ENCODE measurements around the gene CUBN. TPM values are rescaled to one million over a fixed set of nuclear protein-coding genes. Genes with fewer than 3 reads are reported as not detected.
A peak's percentile ranks its signal among the peaks of the same experiment; 100 is the strongest.

CUBN gene
- total and polyA plus RNA-seq, 9 of the 15 experiments (the other 6 are each of a cell fraction or from before 2014, with no cell fraction given): 0.04 to 0.33 (median 0.09) TPM

DNA sequence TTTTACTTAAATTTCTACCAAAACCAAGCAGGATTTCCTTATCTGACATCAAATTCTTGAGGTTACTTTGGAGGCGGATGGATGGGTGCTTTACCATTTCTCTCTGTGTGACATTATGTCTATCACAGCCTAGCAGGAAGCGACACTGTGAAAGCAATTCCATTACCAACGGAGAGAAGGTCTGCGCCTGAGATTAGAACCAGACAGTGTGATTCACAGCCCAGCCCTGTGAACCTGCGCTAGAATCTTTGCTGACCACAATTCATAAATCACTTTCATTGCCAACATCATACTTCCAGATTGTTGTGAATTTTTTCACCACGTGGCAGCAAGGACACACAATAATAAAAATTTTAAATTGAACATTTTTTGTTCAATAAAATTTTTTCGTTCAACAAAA lies 126.5 kb downstream of the CUBN start (continued):
- TF ChIP-seq, protein P1, sequence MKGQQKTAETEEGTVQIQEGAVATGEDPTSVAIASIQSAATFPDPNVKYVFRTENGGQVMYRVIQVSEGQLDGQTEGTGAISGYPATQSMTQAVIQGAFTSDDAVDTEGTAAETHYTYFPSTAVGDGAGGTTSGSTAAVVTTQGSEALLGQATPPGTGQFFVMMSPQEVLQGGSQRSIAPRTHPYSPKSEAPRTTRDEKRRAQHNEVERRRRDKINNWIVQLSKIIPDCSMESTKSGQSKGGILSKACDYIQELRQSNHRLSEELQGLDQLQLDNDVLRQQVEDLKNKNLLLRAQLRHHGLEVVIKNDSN (CRISPR knock-in tag; IDR thresholded peaks at IDR 0.05): no peak
- TF ChIP-seq CHD4 (IDR thresholded peaks at IDR 0.05; ENCODE audit: insufficient read depth, insufficient replicate concordance, low read depth, low read length, poor library complexity, severe bottlenecking) (no peak), CSDE1 (IDR thresholded peaks at IDR 0.05) (no peak), IRF2 (CRISPR knock-in tag; IDR thresholded peaks at IDR 0.05) (no peak), HMG20A (CRISPR knock-in tag; conservative IDR thresholded peaks at IDR 0.05) (no peak), SRSF9 (IDR thresholded peaks at IDR 0.05; ENCODE audit: borderline replicate concordance, low read depth, low read length) (no peak), SIN3A (IDR thresholded peaks at IDR 0.05; ENCODE audit: borderline replicate concordance in 2 of 2, control insufficient read depth in 1 of 2, low read depth in 2 of 2, low read length in 2 of 2) (peak in 1 of 2 experiments; percentile 56; a peak in 1 of 4 replicates), RBM39 (optimal IDR thresholded peaks at IDR 0.05; ENCODE audit: low read depth, low read length) (no peak), RFX7 (CRISPR knock-in tag; IDR thresholded peaks at IDR 0.05) (no peak), TEAD2 (tag; IDR thresholded peaks at IDR 0.05) (0 out of 2 replicates have a peak, but pooled peaks have one; percentile 29), LARP7 (IDR thresholded peaks at IDR 0.05) (no peak), PTBP1 (IDR thresholded peaks at IDR 0.05; ENCODE audit: low read depth, low read length) (no peak), TCF3 (CRISPR knock-in tag; IDR thresholded peaks at IDR 0.05) (peak; percentile 93), TEAD1 (CRISPR knock-in tag; IDR thresholded peaks at IDR 0.05) (peak; percentile 91 to 93), POLR2A (conservative IDR thresholded peaks at IDR 0.05) (no peak), BRD9 (IDR thresholded peaks at IDR 0.05; ENCODE audit: low read depth, partially characterized antibody) (no peak), SP2 (IDR thresholded peaks at IDR 0.05; ENCODE audit: extremely low read depth, low read depth, low read length, poor library complexity, severe bottlenecking) (no peak)
- TF ChIP-seq, protein P2, sequence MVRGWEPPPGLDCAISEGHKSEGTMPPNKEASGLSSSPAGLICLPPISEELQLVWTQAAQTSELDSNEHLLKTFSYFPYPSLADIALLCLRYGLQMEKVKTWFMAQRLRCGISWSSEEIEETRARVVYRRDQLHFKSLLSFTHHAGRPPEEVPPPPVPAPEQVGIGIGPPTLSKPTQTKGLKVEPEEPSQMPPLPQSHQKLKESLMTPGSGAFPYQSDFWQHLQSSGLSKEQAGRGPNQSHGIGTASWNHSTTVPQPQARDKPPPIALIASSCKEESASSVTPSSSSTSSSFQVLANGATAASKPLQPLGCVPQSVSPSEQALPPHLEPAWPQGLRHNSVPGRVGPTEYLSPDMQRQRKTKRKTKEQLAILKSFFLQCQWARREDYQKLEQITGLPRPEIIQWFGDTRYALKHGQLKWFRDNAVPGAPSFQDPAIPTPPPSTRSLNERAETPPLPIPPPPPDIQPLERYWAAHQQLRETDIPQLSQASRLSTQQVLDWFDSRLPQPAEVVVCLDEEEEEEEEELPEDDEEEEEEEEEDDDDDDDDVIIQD (CRISPR knock-in tag; IDR thresholded peaks at IDR 0.05): no peak
- TF ChIP-seq, protein P3, sequence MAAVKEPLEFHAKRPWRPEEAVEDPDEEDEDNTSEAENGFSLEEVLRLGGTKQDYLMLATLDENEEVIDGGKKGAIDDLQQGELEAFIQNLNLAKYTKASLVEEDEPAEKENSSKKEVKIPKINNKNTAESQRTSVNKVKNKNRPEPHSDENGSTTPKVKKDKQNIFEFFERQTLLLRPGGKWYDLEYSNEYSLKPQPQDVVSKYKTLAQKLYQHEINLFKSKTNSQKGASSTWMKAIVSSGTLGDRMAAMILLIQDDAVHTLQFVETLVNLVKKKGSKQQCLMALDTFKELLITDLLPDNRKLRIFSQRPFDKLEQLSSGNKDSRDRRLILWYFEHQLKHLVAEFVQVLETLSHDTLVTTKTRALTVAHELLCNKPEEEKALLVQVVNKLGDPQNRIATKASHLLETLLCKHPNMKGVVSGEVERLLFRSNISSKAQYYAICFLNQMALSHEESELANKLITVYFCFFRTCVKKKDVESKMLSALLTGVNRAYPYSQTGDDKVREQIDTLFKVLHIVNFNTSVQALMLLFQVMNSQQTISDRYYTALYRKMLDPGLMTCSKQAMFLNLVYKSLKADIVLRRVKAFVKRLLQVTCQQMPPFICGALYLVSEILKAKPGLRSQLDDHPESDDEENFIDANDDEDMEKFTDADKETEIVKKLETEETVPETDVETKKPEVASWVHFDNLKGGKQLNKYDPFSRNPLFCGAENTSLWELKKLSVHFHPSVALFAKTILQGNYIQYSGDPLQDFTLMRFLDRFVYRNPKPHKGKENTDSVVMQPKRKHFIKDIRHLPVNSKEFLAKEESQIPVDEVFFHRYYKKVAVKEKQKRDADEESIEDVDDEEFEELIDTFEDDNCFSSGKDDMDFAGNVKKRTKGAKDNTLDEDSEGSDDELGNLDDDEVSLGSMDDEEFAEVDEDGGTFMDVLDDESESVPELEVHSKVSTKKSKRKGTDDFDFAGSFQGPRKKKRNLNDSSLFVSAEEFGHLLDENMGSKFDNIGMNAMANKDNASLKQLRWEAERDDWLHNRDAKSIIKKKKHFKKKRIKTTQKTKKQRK (IDR thresholded peaks at IDR 0.05; ENCODE audit: borderline replicate concordance, low read depth, low read length): no peak
- TF ChIP-seq, protein P4, sequence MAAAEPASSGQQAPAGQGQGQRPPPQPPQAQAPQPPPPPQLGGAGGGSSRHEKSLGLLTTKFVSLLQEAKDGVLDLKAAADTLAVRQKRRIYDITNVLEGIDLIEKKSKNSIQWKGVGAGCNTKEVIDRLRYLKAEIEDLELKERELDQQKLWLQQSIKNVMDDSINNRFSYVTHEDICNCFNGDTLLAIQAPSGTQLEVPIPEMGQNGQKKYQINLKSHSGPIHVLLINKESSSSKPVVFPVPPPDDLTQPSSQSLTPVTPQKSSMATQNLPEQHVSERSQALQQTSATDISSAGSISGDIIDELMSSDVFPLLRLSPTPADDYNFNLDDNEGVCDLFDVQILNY (CRISPR knock-in tag; IDR thresholded peaks at IDR 0.05): no peak
- TF ChIP-seq, protein P5, sequence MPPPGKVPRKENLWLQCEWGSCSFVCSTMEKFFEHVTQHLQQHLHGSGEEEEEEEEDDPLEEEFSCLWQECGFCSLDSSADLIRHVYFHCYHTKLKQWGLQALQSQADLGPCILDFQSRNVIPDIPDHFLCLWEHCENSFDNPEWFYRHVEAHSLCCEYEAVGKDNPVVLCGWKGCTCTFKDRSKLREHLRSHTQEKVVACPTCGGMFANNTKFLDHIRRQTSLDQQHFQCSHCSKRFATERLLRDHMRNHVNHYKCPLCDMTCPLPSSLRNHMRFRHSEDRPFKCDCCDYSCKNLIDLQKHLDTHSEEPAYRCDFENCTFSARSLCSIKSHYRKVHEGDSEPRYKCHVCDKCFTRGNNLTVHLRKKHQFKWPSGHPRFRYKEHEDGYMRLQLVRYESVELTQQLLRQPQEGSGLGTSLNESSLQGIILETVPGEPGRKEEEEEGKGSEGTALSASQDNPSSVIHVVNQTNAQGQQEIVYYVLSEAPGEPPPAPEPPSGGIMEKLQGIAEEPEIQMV (tag; conservative IDR thresholded peaks at IDR 0.05; ENCODE audit: low read depth): no peak

Data from K562 (cell line).